Right lung (tissue), 5 donors: ENCODE data around the gene TRPV4. TPM values are rescaled to one million over a fixed set of nuclear protein-coding genes. Genes with fewer than 3 reads are reported as not detected.
A peak's percentile ranks its signal among the peaks of the same experiment; 100 is the strongest.

Experiments used
- DNase-seq, 2 donors: peaks; one replicate each; pipeline ENCODE4 v3.0.0-alpha.2; 2013
- polyA plus RNA-seq, 5 donors: library from polyadenylated mRNA; unstranded; fragments of 120-200 nt; gene quantifications; one replicate each; pipeline versions ENCODE4 v1.2.1 to v1.2.3, GENCODE V29; 2013; ENCODE audit warnings: inconsistent platforms in 1 of 5, low replicate concordance in 1 of 5; ENCODE audit not compliant: insufficient read length in 5 of 5, insufficient read depth in 1 of 5

The TRPV4 gene
- polyA plus RNA-seq, 5 donors: 2.6 to 4.0 (median 2.8) TPM

DNA sequence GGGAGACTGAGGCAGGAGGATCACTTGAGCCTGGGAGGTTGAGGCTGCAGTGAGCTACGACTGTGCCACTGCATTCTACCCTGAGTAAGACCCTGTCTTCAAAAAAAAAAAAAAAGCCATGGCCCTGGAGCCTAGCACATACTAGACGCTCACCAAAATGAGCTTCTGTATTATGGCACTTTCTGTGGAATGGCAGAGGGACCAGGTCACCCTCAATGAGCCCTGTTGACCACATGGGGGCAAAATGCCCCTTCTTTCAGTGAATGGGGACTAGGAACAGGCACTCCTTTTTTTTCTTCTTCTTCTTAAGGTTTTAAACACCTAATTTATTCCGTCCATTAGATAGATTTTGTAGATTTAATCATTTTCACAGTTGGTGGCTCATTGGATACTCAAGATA lies 69.1 kb downstream of the TRPV4 start:
- DNase-seq: no peak

DNA sequence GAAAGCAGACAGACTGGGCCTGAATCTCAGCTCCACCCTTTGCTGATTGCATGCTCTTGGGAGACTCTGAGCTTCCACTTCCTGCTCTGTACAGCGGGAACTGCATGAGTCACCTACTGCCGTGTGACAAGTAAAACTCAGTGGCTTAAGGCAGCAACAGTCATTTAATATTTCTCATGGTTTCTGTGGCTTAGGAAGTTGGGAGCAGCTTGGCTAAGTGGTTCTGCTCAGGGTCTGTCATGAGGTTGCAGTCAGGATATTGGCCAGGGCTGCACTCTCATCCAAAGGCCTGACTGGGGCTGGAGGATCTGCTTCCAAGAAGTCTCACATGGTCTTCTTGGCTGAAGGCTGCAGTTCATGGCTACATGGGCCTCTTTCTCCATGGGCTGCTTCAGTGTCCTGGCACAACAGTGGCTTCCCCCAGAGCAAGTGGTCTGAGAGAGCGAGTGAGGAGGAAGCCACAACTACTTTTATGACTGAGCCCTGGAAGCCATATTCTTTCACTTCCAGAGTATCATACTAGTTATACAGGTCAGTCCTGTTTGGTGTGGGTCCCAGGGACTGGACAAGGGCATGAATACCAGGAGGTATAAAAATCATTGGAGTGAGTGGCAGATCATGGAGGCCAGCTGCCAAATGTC lies 69.9 kb downstream of the TRPV4 start:
- no peak for DNase-seq

DNA sequence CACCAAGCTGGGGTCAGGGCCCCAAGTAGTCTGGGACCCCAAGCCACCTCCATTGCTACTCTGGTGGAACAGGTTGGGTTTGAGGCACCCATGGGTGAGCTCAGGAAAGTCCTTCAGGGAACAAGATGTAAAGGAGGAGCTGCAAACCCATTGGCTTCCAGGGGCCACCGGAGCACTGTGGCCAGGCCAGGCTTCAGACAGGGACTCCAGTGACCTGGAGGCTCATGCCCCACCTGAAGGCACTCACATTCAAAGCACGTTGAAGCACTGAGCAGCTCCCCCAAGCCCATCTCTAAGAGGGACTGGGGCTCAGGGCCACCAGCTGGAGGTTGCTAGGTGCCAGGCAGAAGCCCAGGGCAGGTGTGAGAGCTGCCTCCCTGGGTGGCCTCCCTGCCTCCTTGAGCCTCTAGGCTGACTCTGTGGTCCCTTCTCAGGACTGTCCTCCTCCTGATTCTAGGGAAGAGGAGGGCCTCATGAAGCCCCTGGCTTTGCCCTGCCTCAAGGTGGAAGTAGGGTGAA lies 70.5 kb downstream of the TRPV4 start:
- DNase-seq: no peak

DNA sequence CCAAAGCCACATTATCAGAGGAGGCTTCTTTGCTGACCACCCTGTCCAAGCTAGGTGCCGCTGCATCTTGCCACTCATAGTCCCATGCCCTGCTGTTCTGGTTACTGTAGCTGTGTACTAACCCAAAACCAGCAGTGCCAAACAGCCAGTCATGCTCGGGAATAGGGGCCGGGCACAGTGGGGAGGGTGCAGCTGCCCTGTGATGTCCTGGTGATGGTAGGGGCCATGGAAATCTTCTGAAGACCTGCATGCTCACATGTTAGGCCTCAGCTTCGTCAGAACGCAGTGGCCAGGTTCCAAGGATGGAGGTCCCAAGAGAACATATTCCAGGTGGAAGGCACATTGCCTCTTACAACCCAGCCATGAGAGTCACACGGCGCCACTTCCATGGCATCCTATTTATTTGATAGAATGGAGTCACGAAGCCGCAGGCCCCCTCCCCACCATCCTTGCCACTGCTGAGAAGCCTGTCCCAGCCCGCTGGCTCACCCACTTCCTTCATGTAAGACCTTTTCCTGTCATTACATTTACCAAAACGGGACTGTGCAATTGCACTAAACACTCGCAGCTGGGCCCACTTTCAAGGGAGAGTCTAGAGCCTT lies 71.0 kb downstream of the TRPV4 start:
- no peak for DNase-seq

DNA sequence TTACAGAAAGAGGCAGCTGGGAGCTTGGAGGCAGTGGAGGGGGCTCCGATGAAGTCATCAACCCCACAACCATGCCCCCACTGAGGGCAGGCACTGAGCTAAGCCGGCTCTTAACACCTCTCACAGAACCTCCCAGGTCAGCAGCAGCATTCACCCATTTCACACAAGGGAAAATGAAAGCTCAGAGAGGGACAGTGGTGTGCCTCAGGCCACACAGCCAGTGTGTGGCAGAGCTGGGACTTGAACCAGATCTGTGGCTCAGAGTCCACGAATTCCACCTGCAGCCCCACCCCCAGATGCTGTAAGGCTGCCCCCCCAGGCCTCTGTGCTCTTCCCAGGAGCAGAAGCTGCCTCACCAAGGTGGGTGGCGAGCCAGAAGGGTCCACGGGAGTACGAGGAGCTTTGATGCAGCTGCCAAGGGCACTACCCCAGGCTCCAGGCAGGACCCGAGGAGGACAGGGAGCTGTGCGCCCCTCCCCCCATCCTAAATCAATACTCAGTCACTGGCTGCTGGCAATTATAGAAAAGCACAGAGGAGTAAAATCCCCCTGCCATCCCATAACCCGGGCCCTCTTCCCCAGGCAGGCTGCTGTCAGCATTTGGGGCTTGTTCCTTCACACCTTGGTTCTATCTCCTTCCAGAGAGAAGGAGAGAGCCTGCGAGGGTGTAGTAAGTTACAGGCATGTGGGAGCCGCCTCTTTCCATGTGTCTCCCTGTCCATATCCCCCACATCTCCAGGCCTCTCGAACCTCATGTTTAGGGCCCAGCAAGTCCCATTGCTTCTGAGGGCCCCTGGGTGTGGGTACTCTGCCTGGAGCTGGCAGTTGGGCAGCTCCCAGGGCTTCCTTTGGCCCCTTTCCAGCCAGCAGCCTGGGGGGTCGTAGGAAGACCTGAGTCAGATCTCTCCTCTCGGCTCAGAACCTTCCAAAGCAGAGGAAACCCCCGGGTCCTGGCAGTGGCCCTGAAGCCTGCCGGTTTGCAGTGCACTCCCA lies 72.0 kb downstream of the TRPV4 start:
- no peak for DNase-seq

DNA sequence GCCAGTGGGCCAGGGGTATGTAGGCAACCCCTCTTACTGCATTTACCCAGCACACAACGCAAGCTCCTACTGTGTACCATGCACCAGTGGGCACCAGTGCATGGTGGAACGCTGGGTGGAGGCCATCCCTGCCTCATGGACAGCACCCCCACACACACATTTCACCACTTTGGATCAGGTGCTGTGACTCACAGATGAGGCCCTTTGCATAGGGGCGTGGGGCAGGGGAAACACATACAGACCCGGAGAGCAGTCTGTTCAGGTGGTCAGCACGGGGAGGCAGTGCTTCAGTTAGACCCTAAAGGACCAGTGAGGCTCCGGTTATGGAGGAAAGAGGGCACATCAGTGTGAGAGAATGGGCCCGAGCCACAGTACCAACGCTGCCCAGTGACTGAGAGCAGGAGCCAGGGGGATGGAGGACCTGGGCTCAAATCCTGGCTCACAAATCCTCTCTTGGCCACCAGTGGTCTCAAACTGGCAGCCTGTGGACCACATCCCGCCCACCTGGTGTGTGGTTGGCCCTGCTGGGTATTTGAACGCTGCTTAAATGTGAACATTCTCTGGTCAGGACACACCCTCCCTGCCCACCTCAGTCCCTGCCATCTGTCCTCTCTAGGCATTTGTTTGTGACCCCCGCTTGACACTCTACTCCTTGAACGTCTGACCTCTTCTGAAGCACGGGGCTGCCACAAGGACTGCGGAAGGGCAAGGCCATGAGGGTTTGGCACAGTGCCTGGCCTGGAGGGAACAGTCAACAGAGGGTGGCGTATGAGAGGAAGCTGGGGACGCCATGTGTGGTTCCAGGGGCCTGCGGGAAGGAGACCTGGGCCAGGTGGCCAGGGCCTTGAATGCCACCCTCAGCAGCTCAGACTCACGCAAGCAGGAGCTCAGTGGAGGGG lies 72.9 kb downstream of the TRPV4 start:
- peak; percentile 39 to 42 for DNase-seq

DNA sequence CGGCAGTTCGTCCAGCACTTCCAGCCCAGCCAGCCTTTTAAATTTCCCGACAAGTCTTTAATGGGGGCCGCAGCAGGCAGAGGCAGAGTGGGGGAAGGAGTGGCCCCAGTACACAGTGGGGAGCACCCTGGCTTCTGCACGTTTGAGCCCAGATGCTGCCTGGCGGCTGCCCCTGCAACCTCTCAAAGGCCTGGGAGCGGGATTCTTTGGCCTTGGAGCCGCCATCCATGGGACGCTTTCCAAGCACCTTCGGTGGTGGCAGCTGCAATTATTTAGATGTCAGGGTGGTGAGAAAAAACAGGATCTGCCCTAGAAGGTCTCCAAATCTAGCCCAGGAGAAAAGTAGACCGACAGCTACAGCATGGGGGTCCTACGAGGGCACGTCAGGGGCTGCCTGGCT lies 73.6 kb downstream of the TRPV4 start:
- DNase-seq: no peak

DNA sequence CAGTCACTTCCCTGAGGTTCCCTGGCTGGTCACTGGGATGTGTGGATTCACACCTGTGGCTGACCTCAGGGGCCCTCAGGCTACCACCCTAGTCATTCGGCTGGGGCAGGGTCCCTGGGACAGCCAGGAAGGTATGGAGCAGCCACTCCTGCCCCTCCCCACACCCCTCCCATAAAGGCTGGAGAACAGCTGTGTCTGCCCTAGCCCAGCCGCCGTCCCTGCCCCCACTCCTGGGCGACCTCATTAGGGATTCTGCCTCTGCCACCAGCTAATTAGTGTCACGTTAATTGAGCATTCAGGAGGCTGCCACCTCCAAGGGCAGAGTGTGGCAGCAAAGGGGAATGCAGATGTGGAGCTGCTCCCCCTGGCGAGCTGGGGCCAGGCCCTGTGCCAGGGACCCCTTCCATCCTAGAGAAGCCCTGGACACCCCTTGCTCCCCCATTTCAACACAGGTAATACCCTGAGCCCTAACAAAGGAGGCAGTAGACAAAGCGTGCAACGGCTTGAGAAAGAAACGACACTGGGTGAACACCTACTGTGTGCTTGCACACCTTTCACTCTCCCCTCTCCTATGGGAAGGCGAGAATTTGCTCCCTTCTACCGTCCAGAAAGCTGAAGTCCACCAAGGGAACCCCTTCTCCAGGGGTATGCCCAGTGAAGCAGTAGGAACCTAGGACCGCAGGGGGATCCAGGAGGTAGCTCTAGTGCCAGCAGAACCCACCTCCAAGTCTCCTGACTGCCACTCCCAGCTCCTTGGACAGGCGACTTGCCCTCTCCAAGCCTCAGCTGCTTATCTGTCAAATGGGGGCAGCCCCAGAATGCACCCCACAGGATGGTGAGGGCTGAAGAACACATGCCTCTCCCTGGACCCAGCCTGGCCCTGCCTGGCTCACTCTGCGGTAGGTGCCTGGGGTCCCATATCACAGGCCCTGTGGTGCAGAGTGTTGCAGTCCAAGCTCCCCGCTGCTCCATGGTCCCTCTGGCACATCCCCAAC lies 74.5 kb downstream of the TRPV4 start:
- DNase-seq: no peak

DNA sequence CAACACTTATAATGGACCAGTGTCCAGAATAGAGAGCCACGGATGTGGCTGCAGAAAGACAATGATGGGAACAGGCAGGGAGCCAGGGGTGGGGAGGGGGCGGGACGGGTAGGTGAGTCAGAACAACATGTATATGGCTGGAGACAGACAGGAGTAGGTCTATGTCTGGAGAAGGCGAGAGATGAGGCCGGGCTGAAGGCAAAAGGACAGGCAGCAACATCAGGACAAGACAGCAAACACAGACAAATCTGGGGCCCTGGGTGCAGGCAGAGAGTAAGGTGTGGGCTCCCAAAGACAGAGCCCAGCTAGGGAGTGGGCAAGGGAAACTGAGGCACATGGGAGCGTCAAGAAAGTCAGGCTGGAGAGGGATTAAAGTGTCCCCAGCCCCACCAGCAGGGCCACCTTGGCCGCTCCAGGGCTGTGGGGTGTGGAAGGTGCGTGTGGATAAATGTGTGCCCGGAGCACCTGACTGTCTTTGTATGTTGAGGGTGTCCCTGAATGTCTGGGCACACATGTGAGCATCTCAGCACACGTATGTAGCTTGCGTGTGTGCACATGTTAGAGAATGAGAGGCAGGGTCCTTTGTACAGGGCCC lies 75.4 kb downstream of the TRPV4 start:
- no peak for DNase-seq

DNA sequence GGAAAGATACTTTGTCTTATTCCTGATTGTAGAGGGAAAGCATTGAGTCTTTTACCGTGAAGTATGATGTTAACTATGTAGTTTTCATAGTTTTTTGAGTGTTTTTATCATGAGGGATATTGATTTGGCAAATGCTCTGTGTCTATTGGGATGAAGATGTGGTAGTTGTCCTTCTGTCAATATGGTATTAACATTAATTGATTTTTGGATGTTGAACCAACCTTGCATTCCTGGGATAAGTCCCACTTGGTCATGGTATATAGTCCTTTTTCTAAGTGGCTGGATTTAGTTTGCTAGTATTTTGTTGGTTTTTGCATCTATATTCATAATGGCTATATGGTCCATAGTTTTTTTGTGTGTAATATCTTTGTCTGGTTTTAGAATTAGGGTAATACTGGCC lies 76.7 kb downstream of the TRPV4 start:
- no peak for DNase-seq

DNA sequence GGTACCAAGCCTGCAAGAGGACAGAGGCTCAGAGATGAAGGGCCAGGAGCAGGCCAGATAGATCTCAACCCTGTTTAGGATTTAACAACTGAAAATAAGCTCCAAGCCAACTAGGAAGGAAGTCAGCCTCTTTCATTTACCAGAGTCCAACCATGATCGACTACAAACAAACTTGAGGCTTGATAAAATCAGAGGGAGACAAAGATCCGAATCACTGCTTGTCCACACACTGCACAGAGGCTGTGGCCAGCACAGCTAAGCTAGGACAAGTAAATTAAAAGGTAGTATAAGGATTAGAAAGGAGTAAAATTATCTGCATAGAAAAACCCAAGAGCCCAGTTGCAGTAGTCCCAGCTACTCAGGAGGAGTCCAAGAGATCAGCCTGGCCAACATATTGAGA lies 79.2 kb downstream of the TRPV4 start:
- DNase-seq: no peak

DNA sequence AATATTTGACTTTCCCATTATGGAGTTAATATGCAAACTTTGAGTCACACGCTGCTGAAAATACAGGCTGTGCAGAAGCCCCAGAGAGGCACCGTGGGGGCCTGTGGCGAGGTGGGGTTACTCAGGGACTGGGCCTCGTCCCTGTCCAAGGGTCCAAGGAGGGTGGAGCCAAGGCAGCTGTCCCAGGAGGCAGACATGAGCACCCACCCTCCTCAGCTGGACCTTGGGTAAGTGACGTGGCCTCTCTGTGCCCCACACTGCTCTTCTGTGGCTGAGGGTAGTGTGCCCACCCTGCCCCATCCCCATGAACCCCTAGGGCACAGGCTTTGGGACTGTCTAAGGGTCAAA lies 80.2 kb downstream of the TRPV4 start:
- DNase-seq: no peak

DNA sequence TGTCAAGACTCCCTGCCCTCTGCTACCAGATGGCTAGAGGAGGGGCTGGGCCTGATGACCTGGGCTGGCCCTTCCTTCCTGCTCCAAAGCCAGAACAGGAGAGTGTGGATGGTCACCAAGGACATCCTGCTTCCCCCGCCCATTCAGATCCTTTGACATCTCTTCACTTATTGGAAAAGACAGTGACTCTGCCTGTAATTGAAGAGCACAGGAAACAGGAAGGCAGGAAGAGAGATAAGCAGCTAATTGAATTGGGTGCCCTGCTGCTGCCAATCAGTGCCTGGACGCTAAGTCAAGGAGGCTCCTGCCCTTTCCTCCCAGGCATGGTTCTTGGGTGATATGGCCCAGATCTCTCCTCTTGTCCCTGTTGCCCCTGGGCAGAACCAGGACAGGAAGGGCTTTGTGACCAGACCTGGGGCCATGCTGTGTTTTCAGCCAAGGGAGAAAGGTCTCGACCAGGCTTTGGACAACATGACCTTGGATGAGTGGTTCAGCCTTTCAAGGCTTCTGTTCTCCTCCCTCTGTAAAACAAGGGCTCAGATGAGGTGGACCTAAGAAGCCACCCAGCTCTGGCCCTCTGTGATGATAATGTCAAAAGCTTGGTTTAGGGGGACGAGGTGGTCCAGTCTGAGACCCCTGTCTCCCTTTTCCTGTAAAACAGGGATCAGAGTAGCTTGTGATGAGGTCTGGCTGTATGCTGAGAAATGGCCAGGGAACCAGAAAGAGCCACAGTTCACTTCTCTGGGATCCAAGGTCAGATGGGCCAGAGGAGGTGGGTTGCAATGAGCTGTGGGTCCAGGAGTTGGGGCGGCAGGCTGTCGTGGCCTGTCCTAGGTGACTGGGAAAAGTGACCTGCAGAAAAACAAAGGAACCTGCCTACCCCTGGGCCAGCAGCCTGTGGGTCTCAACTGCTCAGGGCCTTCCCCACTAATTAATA lies 80.8 kb downstream of the TRPV4 start:
- DNase-seq: no peak

DNA sequence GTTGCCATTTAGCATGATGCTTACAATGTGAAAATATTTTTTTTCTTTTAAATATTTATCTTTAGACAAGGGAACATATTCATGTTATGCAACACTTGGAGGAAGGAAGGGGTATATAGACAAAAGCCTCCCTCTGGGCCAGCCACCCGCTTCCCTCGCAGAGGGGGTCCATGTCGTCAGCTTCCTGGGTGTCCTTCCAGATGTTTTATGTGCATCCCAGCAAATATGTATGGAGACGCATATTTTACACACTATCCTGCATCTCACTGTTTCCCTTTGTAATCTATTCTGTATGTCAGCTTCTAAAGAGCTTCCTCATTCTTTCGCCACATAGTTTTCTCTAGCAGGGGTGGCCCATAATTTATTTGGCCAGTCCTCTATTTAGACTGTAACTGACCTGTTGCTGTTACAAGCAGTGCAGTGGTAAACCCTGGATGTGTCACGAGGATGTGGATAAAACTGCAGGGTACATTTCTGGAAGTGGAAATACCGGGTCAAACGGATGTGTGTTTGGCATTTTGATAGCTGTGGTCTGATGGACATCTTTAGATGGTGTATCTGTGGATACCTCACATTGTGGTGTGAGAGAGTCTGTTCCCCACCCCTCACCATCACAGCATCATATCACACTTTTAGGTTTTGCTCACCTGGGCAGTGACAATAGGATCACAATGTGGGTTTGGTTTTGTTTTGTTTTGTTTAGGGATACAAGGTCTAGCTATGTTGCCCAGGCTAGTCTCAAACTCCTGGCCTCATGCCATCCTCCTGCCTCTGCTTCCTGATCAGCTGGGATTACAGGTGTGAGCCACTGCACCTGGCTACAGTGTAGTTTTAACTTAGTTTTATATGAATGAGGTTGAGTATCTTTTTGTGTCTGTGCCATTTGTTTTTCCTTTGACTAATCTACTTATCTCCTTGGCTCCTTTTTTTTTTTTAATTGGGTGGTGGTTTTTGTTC lies 87.9 kb downstream of the TRPV4 start:
- DNase-seq: peak; percentile 69 to 76

DNA sequence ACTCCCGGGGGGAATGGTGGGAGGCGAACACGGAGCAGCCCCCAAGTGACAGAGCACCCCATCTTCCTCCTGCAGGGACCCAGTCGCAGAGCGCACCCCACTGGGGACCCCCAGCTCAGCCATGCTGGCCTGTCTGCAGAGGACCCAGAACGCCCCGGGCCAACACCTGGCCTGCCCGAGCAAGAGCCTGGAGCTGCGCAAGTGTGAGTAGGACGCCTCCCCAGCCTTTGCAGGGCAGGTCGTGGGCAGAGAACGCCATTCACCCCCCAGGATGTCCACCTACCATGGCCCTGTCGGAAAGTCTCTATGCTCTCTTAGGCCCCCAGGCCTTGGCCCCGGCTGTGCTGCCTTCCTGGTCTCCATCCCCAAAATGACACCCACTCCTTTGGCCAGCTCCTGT lies 89.2 kb downstream of the TRPV4 start:
- no peak for DNase-seq

DNA sequence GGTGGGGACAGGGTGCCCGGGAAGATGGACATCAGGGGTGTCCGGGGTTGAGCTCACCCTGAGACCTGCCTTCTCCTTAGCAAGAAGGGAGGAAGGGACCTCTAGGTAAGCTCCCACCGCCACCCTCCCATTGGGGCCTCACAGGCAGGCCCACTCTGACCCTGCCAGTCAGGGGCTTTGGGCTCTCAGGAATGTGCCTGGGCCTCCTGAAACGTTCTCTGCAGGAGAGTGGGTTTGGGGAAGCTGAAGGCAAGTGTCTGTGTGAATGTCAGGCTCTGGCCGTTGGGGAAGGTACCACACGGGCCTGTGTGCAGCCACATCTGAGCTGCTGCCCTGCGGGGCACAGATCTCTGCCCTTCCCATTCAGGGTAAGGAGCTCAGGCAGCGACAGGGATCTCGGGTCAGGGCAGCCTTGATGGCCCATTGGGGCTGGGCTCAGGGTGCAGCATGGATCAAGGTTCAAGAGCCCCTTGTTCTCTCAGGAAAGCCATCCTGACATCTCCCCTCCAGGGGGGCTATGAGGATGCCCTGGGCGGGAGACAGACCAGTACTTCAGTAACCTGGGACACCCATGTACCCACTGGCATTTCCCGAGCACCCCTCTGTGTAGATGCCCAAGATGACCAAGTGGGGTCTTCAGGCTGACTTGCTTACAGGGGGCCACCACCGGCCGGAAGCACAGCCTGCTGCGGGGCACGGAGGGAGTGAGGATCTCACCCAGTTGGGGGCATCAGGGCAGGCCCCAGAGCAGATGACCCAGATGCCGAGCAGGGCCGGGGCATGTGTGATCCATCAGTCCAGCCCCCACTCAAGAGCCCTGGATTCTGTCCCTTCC lies 89.9 kb downstream of the TRPV4 start:
- no peak for DNase-seq
